ENCODE measurements around the gene COX6A2.

DNA sequence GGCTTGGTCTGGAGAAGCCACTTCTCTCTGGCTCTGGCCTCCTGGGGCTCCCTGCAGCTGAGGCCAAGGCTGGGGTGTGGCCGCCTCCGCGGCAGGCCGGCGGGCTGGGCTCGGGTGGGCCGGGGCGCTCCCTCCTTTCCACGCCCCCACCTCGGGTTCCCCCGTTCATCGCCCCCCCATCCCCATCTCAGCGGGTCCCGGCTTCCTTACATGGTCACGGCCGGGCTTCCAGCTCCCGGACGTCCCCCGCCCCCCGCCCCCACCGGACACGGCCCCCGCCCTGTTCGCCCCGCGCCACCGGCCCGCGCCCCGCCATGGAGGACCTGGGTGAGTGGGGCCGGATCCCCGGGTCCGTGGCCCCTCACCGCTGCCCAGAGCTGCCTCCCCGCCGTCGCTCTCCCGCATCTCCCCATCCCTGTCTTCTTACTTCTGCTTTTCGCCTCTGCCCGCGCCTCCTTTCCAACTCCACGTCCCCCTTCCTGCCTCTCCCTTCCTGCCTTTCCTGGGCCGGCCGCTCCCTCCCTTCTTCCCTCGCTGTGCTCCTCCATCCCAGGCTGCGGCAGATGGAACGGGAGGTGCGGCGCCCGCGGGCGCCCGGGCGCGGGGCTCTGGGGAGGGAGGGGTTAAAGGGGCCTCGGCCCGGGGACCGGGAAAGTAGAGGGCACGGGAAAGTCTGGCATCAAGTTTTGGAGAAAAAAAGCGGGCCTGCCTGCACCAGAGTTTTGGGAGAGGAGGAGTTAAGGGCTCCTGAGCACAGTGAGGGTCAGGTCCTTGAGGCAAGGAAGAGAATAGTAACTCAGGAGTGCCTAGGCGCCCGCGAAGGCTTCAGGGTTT lies 43.9 kb upstream of the COX6A2 start, which contains the start of gene TGFB1I1:
- TF ChIP-seq, protein P1, sequence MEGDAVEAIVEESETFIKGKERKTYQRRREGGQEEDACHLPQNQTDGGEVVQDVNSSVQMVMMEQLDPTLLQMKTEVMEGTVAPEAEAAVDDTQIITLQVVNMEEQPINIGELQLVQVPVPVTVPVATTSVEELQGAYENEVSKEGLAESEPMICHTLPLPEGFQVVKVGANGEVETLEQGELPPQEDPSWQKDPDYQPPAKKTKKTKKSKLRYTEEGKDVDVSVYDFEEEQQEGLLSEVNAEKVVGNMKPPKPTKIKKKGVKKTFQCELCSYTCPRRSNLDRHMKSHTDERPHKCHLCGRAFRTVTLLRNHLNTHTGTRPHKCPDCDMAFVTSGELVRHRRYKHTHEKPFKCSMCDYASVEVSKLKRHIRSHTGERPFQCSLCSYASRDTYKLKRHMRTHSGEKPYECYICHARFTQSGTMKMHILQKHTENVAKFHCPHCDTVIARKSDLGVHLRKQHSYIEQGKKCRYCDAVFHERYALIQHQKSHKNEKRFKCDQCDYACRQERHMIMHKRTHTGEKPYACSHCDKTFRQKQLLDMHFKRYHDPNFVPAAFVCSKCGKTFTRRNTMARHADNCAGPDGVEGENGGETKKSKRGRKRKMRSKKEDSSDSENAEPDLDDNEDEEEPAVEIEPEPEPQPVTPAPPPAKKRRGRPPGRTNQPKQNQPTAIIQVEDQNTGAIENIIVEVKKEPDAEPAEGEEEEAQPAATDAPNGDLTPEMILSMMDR (IDR thresholded peaks at IDR 0.05 in 8 of 11, conservative IDR thresholded peaks at IDR 0.05 in 3 of 11): no peak
- TF ChIP-seq POLR2A (IDR thresholded peaks at IDR 0.05): no peak
- TF ChIP-seq POLR2AphosphoS5 (IDR thresholded peaks at IDR 0.05): peak in 2 of 3 donors; percentile 42 to 49
